GM12801 (cell line): ENCODE results near the gene CCRL2.

Experiments
- TF ChIP-seq, protein P1 (sequence below): IDR thresholded peaks from one replicate; pipeline ENCODE4 v1.5.1; 2011; ENCODE audit warnings: control low read depth; ENCODE audit not compliant: insufficient read length; ENCODE audit errors: extremely low read depth

CCRL2 gene

DNA sequence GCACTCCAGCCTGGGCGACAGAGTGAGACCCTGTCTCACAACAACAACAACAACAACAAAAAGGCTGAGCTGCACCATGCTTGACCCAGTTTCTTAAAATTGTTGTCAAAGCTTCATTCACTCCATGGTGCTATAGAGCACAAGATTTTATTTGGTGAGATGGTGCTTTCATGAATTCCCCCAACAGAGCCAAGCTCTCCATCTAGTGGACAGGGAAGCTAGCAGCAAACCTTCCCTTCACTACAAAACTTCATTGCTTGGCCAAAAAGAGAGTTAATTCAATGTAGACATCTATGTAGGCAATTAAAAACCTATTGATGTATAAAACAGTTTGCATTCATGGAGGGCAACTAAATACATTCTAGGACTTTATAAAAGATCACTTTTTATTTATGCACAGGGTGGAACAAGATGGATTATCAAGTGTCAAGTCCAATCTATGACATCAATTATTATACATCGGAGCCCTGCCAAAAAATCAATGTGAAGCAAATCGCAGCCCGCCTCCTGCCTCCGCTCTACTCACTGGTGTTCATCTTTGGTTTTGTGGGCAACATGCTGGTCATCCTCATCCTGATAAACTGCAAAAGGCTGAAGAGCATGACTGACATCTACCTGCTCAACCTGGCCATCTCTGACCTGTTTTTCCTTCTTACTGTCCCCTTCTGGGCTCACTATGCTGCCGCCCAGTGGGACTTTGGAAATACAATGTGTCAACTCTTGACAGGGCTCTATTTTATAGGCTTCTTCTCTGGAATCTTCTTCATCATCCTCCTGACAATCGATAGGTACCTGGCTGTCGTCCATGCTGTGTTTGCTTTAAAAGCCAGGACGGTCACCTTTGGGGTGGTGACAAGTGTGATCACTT lies 34.3 kb upstream of the CCRL2 start:
- TF ChIP-seq, protein P1, sequence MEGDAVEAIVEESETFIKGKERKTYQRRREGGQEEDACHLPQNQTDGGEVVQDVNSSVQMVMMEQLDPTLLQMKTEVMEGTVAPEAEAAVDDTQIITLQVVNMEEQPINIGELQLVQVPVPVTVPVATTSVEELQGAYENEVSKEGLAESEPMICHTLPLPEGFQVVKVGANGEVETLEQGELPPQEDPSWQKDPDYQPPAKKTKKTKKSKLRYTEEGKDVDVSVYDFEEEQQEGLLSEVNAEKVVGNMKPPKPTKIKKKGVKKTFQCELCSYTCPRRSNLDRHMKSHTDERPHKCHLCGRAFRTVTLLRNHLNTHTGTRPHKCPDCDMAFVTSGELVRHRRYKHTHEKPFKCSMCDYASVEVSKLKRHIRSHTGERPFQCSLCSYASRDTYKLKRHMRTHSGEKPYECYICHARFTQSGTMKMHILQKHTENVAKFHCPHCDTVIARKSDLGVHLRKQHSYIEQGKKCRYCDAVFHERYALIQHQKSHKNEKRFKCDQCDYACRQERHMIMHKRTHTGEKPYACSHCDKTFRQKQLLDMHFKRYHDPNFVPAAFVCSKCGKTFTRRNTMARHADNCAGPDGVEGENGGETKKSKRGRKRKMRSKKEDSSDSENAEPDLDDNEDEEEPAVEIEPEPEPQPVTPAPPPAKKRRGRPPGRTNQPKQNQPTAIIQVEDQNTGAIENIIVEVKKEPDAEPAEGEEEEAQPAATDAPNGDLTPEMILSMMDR = no peak

DNA sequence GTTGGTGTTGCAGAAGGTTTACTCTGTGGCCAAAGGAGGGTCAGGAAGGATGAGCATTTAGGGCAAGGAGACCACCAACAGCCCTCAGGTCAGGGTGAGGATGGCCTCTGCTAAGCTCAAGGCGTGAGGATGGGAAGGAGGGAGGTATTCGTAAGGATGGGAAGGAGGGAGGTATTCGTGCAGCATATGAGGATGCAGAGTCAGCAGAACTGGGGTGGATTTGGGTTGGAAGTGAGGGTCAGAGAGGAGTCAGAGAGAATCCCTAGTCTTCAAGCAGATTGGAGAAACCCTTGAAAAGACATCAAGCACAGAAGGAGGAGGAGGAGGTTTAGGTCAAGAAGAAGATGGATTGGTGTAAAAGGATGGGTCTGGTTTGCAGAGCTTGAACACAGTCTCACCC lies 32.3 kb upstream of the CCRL2 start:
- TF ChIP-seq, protein P1 = no peak

DNA sequence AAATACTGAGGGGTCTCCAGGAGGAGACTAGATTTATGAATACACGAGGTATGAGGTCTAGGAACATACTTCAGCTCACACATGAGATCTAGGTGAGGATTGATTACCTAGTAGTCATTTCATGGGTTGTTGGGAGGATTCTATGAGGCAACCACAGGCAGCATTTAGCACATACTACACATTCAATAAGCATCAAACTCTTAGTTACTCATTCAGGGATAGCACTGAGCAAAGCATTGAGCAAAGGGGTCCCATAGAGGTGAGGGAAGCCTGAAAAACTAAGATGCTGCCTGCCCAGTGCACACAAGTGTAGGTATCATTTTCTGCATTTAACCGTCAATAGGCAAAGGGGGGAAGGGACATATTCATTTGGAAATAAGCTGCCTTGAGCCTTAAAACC lies 31.8 kb upstream of the CCRL2 start:
- TF ChIP-seq, protein P1 = no peak

DNA sequence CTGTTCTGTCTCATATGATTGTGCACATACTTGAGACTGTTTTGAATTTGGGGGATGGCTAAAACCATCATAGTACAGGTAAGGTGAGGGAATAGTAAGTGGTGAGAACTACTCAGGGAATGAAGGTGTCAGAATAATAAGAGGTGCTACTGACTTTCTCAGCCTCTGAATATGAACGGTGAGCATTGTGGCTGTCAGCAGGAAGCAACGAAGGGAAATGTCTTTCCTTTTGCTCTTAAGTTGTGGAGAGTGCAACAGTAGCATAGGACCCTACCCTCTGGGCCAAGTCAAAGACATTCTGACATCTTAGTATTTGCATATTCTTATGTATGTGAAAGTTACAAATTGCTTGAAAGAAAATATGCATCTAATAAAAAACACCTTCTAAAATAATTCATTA lies 31.2 kb upstream of the CCRL2 start:
- TF ChIP-seq, protein P1 = no peak

DNA sequence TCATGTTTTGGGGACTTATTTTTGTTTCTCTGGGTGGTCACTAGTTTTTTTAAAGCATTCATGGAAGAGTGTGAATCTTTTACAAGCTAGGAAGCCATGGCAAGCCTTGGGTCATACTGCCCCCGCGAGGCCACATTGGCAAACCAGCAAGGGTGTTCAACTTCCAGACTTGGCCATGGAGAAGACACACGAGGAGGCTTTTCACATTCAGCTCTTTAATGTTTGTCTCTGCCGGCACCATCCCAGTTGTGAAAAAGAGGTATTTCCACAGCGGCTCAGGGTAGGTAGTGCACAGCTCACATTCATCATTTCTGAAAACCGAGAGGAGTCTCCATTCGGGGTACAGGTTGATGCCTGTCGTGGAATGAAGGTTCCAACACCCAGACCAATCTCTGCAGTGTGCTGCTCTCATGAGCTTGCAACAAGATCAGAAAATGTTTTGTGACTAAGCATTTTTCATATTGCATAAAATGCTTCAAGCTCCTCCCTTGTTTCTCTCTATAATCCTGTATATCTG lies 28.6 kb upstream of the CCRL2 start:
- TF ChIP-seq, protein P1 = no peak

DNA sequence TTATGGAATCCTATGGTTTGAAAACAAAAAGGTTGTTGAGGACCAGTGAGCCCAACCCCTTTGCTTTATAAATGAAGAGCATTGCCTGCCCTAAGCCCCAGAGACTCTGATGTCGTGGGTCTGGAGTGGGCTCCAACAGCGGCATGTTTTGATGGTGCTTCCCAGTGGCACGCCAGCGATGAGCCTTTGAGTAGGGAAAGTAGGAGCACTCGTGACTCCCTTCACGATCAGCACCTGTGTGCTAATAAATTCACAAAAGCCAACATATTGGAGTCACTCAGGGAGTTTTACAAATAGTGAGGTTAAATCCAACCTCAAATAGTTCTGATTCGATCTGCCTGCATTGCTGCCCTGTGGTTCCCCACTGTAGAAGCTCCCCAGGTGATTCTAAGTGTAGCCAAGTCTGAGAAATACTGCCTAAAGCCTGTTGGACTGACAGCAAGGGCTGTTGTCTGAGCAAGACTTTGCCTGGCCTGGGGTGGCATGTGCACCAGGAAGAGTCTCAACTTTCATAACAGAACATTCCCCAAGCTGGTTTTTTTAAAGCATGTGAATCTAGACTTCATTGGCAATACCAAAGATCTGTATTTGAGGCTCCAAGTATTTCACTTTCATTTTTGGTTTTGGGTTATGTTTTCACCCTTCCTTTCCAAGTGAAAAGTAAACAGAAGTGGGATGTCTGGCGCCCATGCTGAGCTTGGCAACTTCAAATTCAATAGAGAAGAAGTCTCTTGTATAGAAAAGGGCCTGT lies 26.4 kb upstream of the CCRL2 start:
- TF ChIP-seq, protein P1 = no peak

DNA sequence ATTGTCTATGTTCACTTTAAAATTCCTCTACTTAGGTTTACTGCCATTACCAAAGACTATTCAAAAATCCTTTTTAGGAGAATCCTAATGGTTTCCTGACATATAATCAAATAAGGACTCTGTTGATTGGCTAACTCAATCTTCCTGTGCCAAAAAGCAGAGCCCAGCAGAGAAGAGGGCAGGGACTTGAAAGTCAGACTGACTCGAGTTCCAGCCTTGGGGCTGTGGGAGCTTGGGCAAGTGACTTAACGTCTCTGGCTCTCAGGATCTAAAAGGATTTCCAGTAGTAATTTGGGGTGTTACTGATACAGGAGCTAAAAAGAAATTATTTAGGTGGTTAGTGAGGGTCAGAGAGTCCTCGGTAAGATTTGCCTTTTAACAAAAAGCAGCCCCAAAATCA lies 25.4 kb upstream of the CCRL2 start:
- TF ChIP-seq, protein P1 = no peak
